ENCODE measurements around the gene NEK1. TPM values are rescaled to one million over a fixed set of nuclear protein-coding genes. Genes with fewer than 3 reads are reported as not detected.
A peak's percentile ranks its signal among the peaks of the same experiment; 100 is the strongest.

Gene NEK1
- total RNA-seq, 1 experiment from 2014 or later = 12.3 TPM

DNA sequence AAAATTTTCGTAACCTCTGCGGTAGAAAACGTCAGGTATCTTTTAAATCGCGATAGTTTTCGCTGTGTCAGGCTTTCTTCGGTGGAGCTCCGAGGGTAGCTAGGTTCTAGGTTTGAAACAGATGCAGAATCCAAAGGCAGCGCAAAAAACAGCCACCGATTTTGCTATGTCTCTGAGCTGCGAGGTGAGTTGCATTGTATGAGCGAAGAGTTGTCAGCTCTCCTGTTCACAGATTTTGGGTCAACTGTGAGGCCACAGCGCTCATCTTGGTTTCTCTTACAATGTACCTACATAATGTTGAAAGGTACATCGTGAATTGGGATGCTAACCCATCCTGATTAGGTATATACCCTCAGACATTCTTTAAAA is 8.5 kb upstream of the NEK1 start:
- H4K8ac ChIP-seq (replicated peaks; ENCODE audit: insufficient read length, low read depth, low read length) = no peak overlapping the region
- TF ChIP-seq, protein P1, sequence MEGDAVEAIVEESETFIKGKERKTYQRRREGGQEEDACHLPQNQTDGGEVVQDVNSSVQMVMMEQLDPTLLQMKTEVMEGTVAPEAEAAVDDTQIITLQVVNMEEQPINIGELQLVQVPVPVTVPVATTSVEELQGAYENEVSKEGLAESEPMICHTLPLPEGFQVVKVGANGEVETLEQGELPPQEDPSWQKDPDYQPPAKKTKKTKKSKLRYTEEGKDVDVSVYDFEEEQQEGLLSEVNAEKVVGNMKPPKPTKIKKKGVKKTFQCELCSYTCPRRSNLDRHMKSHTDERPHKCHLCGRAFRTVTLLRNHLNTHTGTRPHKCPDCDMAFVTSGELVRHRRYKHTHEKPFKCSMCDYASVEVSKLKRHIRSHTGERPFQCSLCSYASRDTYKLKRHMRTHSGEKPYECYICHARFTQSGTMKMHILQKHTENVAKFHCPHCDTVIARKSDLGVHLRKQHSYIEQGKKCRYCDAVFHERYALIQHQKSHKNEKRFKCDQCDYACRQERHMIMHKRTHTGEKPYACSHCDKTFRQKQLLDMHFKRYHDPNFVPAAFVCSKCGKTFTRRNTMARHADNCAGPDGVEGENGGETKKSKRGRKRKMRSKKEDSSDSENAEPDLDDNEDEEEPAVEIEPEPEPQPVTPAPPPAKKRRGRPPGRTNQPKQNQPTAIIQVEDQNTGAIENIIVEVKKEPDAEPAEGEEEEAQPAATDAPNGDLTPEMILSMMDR (conservative IDR thresholded peaks at IDR 0.05) = no peak
- H3K56ac ChIP-seq (ENCODE audit: insufficient read length, low read depth, low read length) = no peak overlapping the region
- H3K14ac ChIP-seq (ENCODE audit: insufficient read depth, low read length) = peak overlapping the region; percentile 74; the same call in 1 of the 2 replicates
- no peaks in the 10 kb centered on the region for H3K9me3 ChIP-seq (ENCODE audit: control insufficient read depth, low read depth, low read length)
- no peaks in the 10 kb centered on the region for H3K4me1 ChIP-seq (ENCODE audit: insufficient read depth, low read length)
- peak overlapping the region; percentile 98 to 99 for H3K4me3 Mint-ChIP-seq
- H3K36me3 Mint-ChIP-seq (ENCODE audit: insufficient read depth in 1 of 3, low read depth in 3 of 3) = no peaks in the 10 kb centered on the region
- no peak for DNase-seq
- no peaks in the 10 kb centered on the region for H3K79me1 ChIP-seq (ENCODE audit: insufficient read depth, low read depth, low read length, poor library complexity, severe bottlenecking)
- peaks cover 12% of the 10 kb centered on the region for H3K23me2 ChIP-seq (ENCODE audit: insufficient read length, low read depth, low read length, poor library complexity, severe bottlenecking)
- H3K9ac ChIP-seq (ENCODE audit: extremely low read depth, insufficient read length, low read length) = peak overlapping the region; percentile 92
- no peaks in the 10 kb centered on the region for H3K27me3 ChIP-seq (ENCODE audit: insufficient read depth, low read length)
- H3K79me2 ChIP-seq (ENCODE audit: insufficient read depth, low read length) = peaks cover 15% of the 10 kb centered on the region; the same call in 1 of the 2 replicates
- peak overlapping the region; percentile 3 for H2AFZ ChIP-seq (ENCODE audit: low read length)
- H3K18ac ChIP-seq (ENCODE audit: insufficient read length, low read depth, low read length) = peak overlapping the region; percentile 21
- H3K9me3 Mint-ChIP-seq = no peaks in the 10 kb centered on the region; a peak in 2 of 5 replicates
- H3K27me3 Mint-ChIP-seq (ENCODE audit: low read depth) = no peaks in the 10 kb centered on the region
- peak overlapping the region; percentile 22 for H3K27ac ChIP-seq (ENCODE audit: insufficient read length, low read depth, low read length)
- no peak overlapping the region for H2BK12ac ChIP-seq (ENCODE audit: insufficient read length, low read depth, low read length)
- H3K4ac ChIP-seq (ENCODE audit: low read depth, low read length) = no peak overlapping the region; the same call in 1 of the 2 replicates
- peaks cover 15 to 17% of the 10 kb centered on the region in 2 experiments for H3K4me1 Mint-ChIP-seq
- no peak overlapping the region for H3K23ac ChIP-seq (ENCODE audit: insufficient read length, low read depth, low read length)
- no peak overlapping the region for H2AK5ac ChIP-seq (ENCODE audit: insufficient read length, low read length)
- H2BK5ac ChIP-seq (ENCODE audit: insufficient read length, low read length) = peak overlapping the region; percentile 10
- peak overlapping the region; percentile 96 for H3K4me2 ChIP-seq (ENCODE audit: insufficient read depth, insufficient read length, low read length)
- no peak overlapping the region for H3T11ph ChIP-seq (ENCODE audit: low read length)
- no CpG with 5 or more reads among the region's 14 CpGs for whole genome bisulfite sequencing (ENCODE audit: extremely low coverage, insufficient read length, low lambda C conversion rate)
- H2BK20ac ChIP-seq (ENCODE audit: low read depth, low read length, poor library complexity, severe bottlenecking) = no peak overlapping the region
- no peak overlapping the region for H2BK15ac ChIP-seq (ENCODE audit: low read depth, low read length)
- no peak overlapping the region for H4K91ac ChIP-seq (ENCODE audit: insufficient read length, low read depth, low read length)
- no peaks in the 10 kb centered on the region for H4K20me1 ChIP-seq (ENCODE audit: control insufficient read depth, insufficient read depth, insufficient read length)
- H4K5ac ChIP-seq (ENCODE audit: insufficient read length, low read depth, low read length) = peak overlapping the region; percentile 1
- peak overlapping the region; percentile 10 for H2BK120ac ChIP-seq (ENCODE audit: low read depth, low read length, poor library complexity, severe bottlenecking)
- peak overlapping the region; percentile 99 to 100 (median 99) for H3K27ac Mint-ChIP-seq

Measured in H9 (cell line).